SK-N-MC (cell line): ENCODE data around the gene YIPF5.
A peak's percentile ranks its signal among the peaks of the same experiment; 100 is the strongest.

Experiments
- DNase-seq: peaks from one replicate; pipeline ENCODE4 v3.0.0-alpha.2; 2011; ENCODE audit warnings: low read depth, low spot score
- H3K27ac ChIP-seq: fragments of 200-600 bp; sonication (generic); 2 replicates; pipeline ENCODE4 v1.5.1; 2016; ENCODE audit warnings: mixed run types
- H3K36me3 ChIP-seq: fragments of 200-600 bp; sonication (generic); 2 replicates; pipeline ENCODE4 v1.6.1; 2017; ENCODE audit warnings: antibody characterized with exemption, low read length, mixed read lengths; ENCODE audit not compliant: insufficient read depth
- H3K4me3 ChIP-seq: fragments of 200-600 bp; sonication (generic); 2 replicates; pipeline ENCODE4 v1.5.1; 2016
- H3K9ac ChIP-seq: fragments of 200-600 bp; sonication (generic); 2 replicates; pipeline ENCODE4 v1.8.0; 2017; ENCODE audit warnings: mixed run types, mixed read lengths; ENCODE audit not compliant: insufficient read length
- H3K9me3 ChIP-seq: fragments of 200-600 bp; sonication (generic); 2 replicates; pipeline ENCODE4 v1.6.1; 2017; ENCODE audit warnings: low read depth, mild to moderate bottlenecking, antibody characterized with exemption, low read length, moderate library complexity, mixed read lengths
- EZH2 ChIP-seq: fragments of 200-600 bp; sonication (generic); IDR thresholded peaks from one replicate; pipeline ENCODE4 v1.6.1; 2017; ENCODE audit warnings: antibody characterized with exemption
- FOXP2 ChIP-seq: optimal IDR thresholded peaks from 2 replicates; pipeline ENCODE3; 2011; ENCODE audit warnings: mild to moderate bottlenecking, moderate library complexity; ENCODE audit not compliant: insufficient read depth; ENCODE audit errors: extremely low read length, control extremely low read depth
- POLR2AphosphoS5 ChIP-seq: IDR thresholded peaks from 2 replicates; pipeline ENCODE4 v1.6.1; 2012; ENCODE audit warnings: mild to moderate bottlenecking, low read depth, low read length, borderline replicate concordance

Gene YIPF5

DNA sequence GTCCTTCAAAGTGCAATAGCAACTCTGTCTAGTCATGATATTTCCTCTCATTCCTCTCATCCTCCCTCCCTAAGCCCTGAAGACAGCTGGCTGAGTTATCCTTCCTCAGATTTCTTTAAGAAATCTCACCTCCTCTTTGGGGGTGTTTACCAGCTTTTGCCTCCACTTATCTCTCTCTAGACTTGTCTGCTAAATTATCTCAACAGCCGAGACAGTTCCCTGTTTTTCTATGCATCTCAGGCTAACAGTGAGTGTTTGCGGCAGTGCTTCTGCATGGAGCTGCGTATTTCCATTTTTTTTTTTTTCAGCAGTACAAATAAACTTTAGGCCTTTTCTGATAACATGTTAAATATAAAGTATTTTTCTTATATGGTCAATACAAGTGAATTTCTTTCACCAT, 21.1 kb upstream of the YIPF5 start:
- TF ChIP-seq POLR2AphosphoS5 = no peak
- TF ChIP-seq FOXP2 = no peak
- TF ChIP-seq EZH2 = no peak
- DNase-seq = no peak
- Histone ChIP-seq H3K4me3 (no peak overlapping the region), H3K27ac (no peak overlapping the region), H3K9ac (no peak overlapping the region), H3K9me3 (no peaks in the 10 kb centered on the region), H3K36me3 (no peaks in the 10 kb centered on the region)

DNA sequence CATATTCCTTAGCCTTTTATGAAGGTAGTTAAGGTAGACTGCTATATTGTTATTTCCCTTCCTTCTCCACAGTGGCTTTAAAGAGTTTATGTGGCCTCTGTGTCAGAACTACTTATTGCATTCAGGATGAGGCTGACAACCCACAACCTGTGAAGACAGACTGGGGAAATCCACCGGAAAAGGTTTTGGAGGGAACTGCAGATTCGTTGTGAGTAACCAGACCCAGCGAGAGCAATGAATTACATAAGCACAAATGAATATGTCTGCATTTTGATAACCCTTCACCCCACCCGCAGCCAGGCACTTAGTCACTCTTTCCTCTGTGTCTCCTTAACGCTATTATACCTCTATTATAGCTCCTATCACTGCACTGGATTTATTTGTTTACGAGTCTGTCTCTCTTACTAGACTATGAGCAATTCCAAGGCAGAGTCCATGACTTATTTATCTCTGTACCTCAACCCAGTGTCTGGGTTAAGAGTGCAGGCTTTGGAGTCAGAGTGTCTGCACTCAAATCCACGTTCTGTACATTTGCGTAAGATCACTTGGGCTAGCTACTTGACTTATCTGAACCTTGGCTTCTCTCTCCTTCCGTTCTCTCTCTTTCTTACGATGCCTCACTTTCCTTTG, 19.5 kb upstream of the YIPF5 start:
- H3K4me3 ChIP-seq = no peak overlapping the region
- H3K9me3 ChIP-seq = no peaks in the 10 kb centered on the region
- H3K27ac ChIP-seq = no peak overlapping the region
- no peak for DNase-seq
- H3K9ac ChIP-seq = no peak overlapping the region
- H3K36me3 ChIP-seq = no peaks in the 10 kb centered on the region
- TF ChIP-seq FOXP2 = no peak
- TF ChIP-seq EZH2 = no peak
- no peak for TF ChIP-seq POLR2AphosphoS5

DNA sequence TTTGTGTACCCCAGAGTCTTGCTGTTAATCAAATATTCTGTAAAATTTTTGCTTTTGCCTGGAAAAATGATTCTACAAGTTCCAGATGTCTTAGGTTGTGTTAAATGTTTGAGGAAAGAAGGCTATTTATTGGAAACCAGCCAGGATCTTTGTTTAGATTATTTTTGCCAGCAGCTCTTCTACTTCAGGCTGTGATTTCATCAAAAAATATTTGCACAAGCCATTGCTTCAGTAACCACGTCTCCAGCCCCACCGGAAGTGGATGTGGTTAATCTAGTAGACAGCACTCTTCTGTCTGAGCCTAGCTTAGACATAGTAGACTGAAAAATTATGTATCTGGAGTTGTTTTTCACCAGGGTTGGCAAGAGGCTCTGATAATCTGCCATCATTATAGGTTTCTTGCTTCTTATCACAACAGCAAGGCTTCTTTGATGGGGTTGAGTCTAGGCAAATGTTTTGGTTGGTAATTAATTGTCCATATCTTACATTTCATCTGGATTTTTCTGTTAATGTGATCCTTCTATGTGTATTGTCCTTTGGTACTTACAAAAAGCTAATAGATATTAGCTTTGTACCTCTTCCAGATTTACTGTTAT, 17.3 kb upstream of the YIPF5 start:
- H3K4me3 ChIP-seq = peak overlapping the region; percentile 53
- peak; percentile 85 for TF ChIP-seq FOXP2
- no peak for TF ChIP-seq EZH2
- peak; percentile 41; the same call in 1 of the 2 replicates for TF ChIP-seq POLR2AphosphoS5
- peak; percentile 90 for DNase-seq

DNA sequence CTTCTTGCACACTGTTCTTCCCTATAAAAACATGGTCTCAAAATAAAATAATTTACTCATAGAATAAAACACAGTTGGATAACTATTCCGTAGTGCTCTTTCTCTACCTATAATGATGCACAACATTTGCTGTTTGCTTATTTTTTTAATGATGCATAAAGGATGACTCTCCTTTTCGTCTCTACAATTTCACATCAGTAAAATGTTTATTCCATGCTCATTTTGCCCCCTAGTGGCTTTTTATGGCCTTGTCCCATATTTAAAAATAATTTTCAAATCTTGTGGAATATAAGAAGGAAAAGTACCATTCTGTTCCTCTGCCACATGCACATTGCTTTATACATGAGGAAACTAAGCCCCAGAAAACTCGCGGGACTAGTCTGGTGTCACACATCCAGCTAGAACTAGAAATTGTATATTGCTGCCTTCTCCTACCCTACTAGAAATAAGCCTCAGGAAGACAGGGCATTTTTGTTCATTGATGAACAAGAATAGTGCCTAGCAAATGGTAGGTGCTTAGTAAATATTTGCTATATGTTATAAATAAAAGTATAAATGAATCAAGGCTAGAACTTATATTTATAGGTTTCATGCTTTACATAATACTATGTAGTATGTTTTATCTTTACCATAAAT, 12.9 kb upstream of the YIPF5 start:
- TF ChIP-seq POLR2AphosphoS5 = no peak
- TF ChIP-seq FOXP2 = no peak
- TF ChIP-seq EZH2 = no peak
- no peak overlapping the region for H3K4me3 ChIP-seq
- H3K9ac ChIP-seq = no peak overlapping the region
- no peak for DNase-seq
- no peaks in the 10 kb centered on the region for H3K9me3 ChIP-seq
- H3K36me3 ChIP-seq = no peaks in the 10 kb centered on the region
- no peak overlapping the region for H3K27ac ChIP-seq

More for the DNA sequence above, 17.3 kb upstream of the YIPF5 start:
- Histone ChIP-seq H3K9ac (no peak overlapping the region), H3K36me3 (no peaks in the 10 kb centered on the region), H3K27ac (peak overlapping the region; percentile 78), H3K9me3 (no peaks in the 10 kb centered on the region)

DNA sequence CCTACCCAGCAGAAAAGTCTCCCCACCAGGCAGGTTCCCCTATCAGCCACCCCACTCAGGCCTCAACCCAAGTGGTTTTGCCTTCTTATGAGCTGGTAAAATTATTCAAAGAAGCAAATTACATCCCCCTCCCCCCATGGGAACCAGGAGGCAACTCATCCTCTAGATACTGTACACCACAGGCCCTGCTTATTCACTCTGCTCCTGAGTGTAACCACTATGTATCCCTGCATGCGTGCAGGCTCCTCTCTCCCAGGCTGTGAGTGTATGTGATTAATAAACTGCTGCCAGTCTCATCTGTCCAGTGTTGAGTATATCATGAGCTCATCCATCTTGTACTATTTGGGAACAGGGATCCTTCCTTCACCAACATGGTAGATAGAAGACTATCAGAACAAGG, 8.8 kb upstream of the YIPF5 start:
- TF ChIP-seq FOXP2 (no peak), POLR2AphosphoS5 (no peak), EZH2 (no peak)
- H3K9ac ChIP-seq = no peak overlapping the region
- no peak for DNase-seq
- H3K36me3 ChIP-seq = no peaks in the 10 kb centered on the region
- H3K9me3 ChIP-seq = no peaks in the 10 kb centered on the region
- H3K27ac ChIP-seq = no peak overlapping the region
- H3K4me3 ChIP-seq = no peak overlapping the region

DNA sequence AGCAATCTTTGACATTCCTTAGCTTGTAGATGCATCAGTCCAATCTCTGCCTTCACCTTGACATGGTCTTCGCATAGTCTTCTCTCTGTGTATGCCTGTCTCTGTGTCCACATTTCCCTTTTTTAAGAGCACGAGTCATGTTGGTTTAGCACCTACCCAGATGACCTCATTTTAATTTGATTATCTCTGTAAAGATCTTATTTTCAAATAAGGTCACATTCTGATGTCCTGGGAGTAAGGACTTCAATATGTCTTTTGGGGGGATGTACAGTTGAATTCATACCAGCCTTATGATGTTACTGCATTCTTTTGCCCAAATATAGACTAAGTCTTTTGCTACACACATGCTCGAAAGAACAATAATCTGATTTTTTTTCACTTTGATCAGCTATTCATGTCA, 7.1 kb upstream of the YIPF5 start:
- no peak overlapping the region for H3K4me3 ChIP-seq
- no peak overlapping the region for H3K9ac ChIP-seq
- no peaks in the 10 kb centered on the region for H3K9me3 ChIP-seq
- TF ChIP-seq FOXP2 (no peak), POLR2AphosphoS5 (no peak), EZH2 (no peak)
- H3K36me3 ChIP-seq = no peaks in the 10 kb centered on the region
- no peak overlapping the region for H3K27ac ChIP-seq
- DNase-seq = no peak

DNA sequence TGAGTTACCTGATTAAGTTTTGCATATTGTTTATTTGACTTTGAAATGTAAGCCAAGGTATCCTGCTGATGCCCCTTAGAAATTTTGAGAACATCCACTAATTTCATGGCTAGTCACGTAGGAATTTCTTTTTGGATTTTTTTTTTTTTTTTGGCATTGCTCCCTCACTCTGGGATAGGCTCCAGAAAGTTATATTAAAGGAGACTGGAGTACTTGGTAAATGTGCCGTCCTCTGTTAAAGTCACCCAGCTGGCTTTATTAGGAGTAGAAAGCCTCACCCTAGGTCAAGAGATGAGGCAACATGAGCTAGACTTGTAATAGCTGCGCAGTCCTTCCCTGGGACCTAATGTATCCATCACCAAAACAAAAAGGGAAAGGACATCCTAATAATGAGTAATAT, 3.3 kb upstream of the YIPF5 start:
- Histone ChIP-seq H3K4me3 (no peak overlapping the region), H3K9ac (no peak overlapping the region), H3K36me3 (peaks cover 3% of the 10 kb centered on the region), H3K27ac (no peak overlapping the region), H3K9me3 (no peaks in the 10 kb centered on the region)
- no peak for TF ChIP-seq POLR2AphosphoS5
- TF ChIP-seq EZH2 = no peak
- TF ChIP-seq FOXP2 = no peak
- DNase-seq = no peak

DNA sequence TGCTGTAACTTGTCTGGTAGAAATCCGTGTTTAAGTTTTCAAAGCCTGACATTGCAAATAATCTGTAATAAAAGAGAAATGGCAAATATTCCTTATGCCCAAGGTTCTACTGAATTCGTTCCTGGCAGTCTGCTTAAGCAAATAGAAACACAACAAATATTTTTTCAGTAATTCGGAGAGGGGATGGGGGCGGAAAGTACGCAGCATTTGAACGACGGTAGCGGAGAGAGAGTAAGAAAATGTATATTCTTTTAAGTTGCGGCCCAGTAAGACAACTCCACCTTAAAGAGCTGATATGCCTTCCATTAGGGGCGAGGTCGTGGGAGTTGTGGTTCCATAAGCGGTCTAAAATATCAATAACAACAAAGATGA, 569 bp downstream of the YIPF5 start:
- H3K27ac ChIP-seq = no peak overlapping the region
- H3K36me3 ChIP-seq = peaks cover 29% of the 10 kb centered on the region
- H3K9me3 ChIP-seq = no peaks in the 10 kb centered on the region
- no peak for DNase-seq
- H3K9ac ChIP-seq = peak overlapping the region; percentile 85
- peak overlapping the region; percentile 89 for H3K4me3 ChIP-seq
- no peak for TF ChIP-seq FOXP2
- no peak for TF ChIP-seq EZH2
- TF ChIP-seq POLR2AphosphoS5 = no peak
